T-cell (primary cell): ENCODE results near the gene F3. TPM values are rescaled to one million over a fixed set of nuclear protein-coding genes. Genes with fewer than 3 reads are reported as not detected.

Source experiments
- ATAC-seq, 4 experiments: fragments of 200-7000 bp in 3 of 4; fragments of 150-1000 bp in 1 of 4; cut with Tn5 transposase; replicated peaks in 1 of 4; 1 replicate in 3 of 4; 2 replicates in 1 of 4; pipeline ENCODE4 v1.10.0; 2021; ENCODE audit warnings: moderate library complexity in 3 of 4, mild to moderate bottlenecking in 2 of 4, moderate number of reproducible peaks in 1 of 4
- CTCF ChIA-PET, 2 donors: fragments of 300-600 bp; sonication (Branson Sonifier 250); formaldehyde crosslinking; loops; one replicate each; lab custom pipeline; 2022; ENCODE audit warnings: antibody characterized with exemption in 2 of 2; lab: Charles Lee
- POLR2A ChIA-PET, 2 donors: fragments of 300-600 bp; sonication (Branson Sonifier 250); formaldehyde crosslinking; loops; one replicate each; lab custom pipeline; 2022; ENCODE audit warnings: antibody characterized with exemption in 2 of 2; lab: Charles Lee
- DNase-seq, 35 experiments: peaks; one replicate each; pipeline versions ENCODE4 v3.0.0 to v3.0.0-alpha.2; 2013 to 2023
- H3K27ac ChIP-seq: one replicate; pipeline ENCODE4 v1.5.1; 2013; ENCODE audit warnings: low read length
- H3K27me3 ChIP-seq, 2 experiments: replicated peaks in 1 of 2; 1 replicate in 1 of 2; 2 replicates in 1 of 2; pipeline versions ENCODE4 v1.6.1 to v1.7.0; 2013; ENCODE audit warnings: low read length in 1 of 2, mixed read lengths in 1 of 2; ENCODE audit not compliant: control insufficient read depth in 2 of 2, insufficient read depth in 2 of 2; ENCODE audit errors: extremely low read depth in 1 of 2
- H3K36me3 ChIP-seq, 2 donors: 1 replicate in 1 of 2; 2 replicates in 1 of 2; pipeline versions ENCODE4 v1.6.1 to v1.7.0; 2013; ENCODE audit warnings: low read length in 1 of 2; ENCODE audit not compliant: control insufficient read depth in 2 of 2, insufficient read depth in 1 of 2; ENCODE audit errors: extremely low read depth in 1 of 2
- H3K4me1 ChIP-seq, 2 experiments: 1 replicate in 1 of 2; 2 replicates in 1 of 2; pipeline versions ENCODE4 v1.6.1 to v1.7.0; 2013; ENCODE audit warnings: low read length in 2 of 2, mixed read lengths in 1 of 2; ENCODE audit not compliant: insufficient read depth in 2 of 2, control insufficient read depth in 1 of 2; ENCODE audit errors: extremely low read depth in 1 of 2
- H3K4me3 ChIP-seq, 2 donors: 1 replicate in 1 of 2; 2 replicates in 1 of 2; pipeline versions ENCODE4 v1.5.1 to v1.7.0; 2013; ENCODE audit warnings: mild to moderate bottlenecking in 2 of 2, low read length in 1 of 2, moderate library complexity in 1 of 2; ENCODE audit not compliant: control insufficient read depth in 1 of 2; ENCODE audit errors: extremely low read depth in 1 of 2
- H3K9me3 ChIP-seq: 2 replicates; pipeline ENCODE4 v1.7.0; 2013
- H3K27ac Mint-ChIP-seq, 2 donors: one replicate each; pipeline ENCODE4 v1.8.0; 2020 to 2021; ENCODE audit warnings: mild to moderate bottlenecking in 2 of 2, mixed read lengths in 2 of 2
- H3K27me3 Mint-ChIP-seq, 2 donors: one replicate each; pipeline ENCODE4 v1.8.0; 2021 to 2022; ENCODE audit warnings: mixed read lengths in 2 of 2
- H3K36me3 Mint-ChIP-seq: one replicate; pipeline ENCODE4 v1.8.0; 2021; ENCODE audit warnings: mixed read lengths
- H3K4me1 Mint-ChIP-seq, 3 donors: one replicate each; pipeline ENCODE4 v1.8.0; 2020 to 2022; ENCODE audit warnings: mixed read lengths in 3 of 3, mild to moderate bottlenecking in 1 of 3
- H3K4me3 Mint-ChIP-seq, 3 donors: one replicate each; pipeline ENCODE4 v1.8.0; 2020 to 2022; ENCODE audit warnings: mild to moderate bottlenecking in 3 of 3, mixed read lengths in 3 of 3, moderate library complexity in 3 of 3
- H3K9me3 Mint-ChIP-seq, 3 donors: one replicate each; pipeline ENCODE4 v1.8.0; 2020 to 2022; ENCODE audit warnings: mixed read lengths in 3 of 3
- WGBS: methylation state at CpG from one replicate; pipeline ENCODE4 v1.1.5; 2013; ENCODE audit warnings: missing lambda C conversion rate; ENCODE audit not compliant: insufficient coverage; 5-methylcytosine and 5-hydroxymethylcytosine counted together
- total RNA-seq, 35 experiments: library from RNA in 6 of 35; stranded (reverse) in 6 of 35; fragments of 120-200 nt in 1 of 35; gene quantifications; one replicate each; pipeline versions ENCODE4 v1.2.1 to v1.2.4 and lab custom pipeline; 2013 to 2026

Gene F3
- total RNA-seq, 5 donors from 2014 or later (not counting 1 experiment from before 2014, with no cell fraction given) = 0.29 to 1.0 (median 0.66) TPM; not detected in 2

- 90% methylated on average over 4 of the region's 5 CpGs for WGBS
- CTCF ChIA-PET = no interaction called here
- DNase-seq = no peak
Measured at GRCh38 chr1:94535095-94535494, 6.5 kb downstream of the F3 start.

GRCh38 chr1:94532077-94532476, 9.5 kb downstream of the F3 start:
- no peak for DNase-seq
- Histone ChIP-seq H3K4me3 (no peak overlapping the region), H3K9me3 (no peaks in the 10 kb centered on the region), H3K4me1 (no peaks in the 10 kb centered on the region), H3K27me3 (peaks cover 0 to 5% of the 10 kb centered on the region in 2 experiments), H3K27ac (no peak overlapping the region), H3K36me3 (no peaks in the 10 kb centered on the region)
- Mint-ChIP-seq H3K36me3 (no peaks in the 10 kb centered on the region), H3K4me1 (no peaks in the 10 kb centered on the region), H3K27ac (no peak overlapping the region), H3K9me3 (no peaks in the 10 kb centered on the region), H3K4me3 (no peak overlapping the region), H3K27me3 (peaks cover 6 to 25% of the 10 kb centered on the region in 2 donors)
- ChIA-PET CTCF (no interaction called here), POLR2A (no interaction called here)
- WGBS = no CpG with 5 or more reads among the region's 3 CpGs
- no peak for ATAC-seq

More at GRCh38 chr1:94535095-94535494, 6.5 kb downstream of the F3 start:
- no peak overlapping the region for H3K4me3 ChIP-seq
- no peak overlapping the region for H3K27ac Mint-ChIP-seq
- no peaks in the 10 kb centered on the region for H3K4me1 Mint-ChIP-seq
- H3K27me3 ChIP-seq = peaks cover 0 to 18% of the 10 kb centered on the region in 2 experiments
- peaks cover 28 to 41% of the 10 kb centered on the region in 2 donors for H3K27me3 Mint-ChIP-seq
- no peaks in the 10 kb centered on the region for H3K4me1 ChIP-seq
- no peaks in the 10 kb centered on the region for H3K36me3 ChIP-seq
- H3K27ac ChIP-seq = no peak overlapping the region
- no peaks in the 10 kb centered on the region for H3K9me3 Mint-ChIP-seq
- no peak for ATAC-seq
- no peak overlapping the region for H3K4me3 Mint-ChIP-seq
- no peaks in the 10 kb centered on the region for H3K36me3 Mint-ChIP-seq
- POLR2A ChIA-PET = no interaction called here
- H3K9me3 ChIP-seq = no peaks in the 10 kb centered on the region

- H3K4me1 Mint-ChIP-seq = no peaks in the 10 kb centered on the region
- no peak overlapping the region for H3K27ac Mint-ChIP-seq
- Histone ChIP-seq H3K4me3 (no peak overlapping the region), H3K4me1 (no peaks in the 10 kb centered on the region), H3K27ac (no peak overlapping the region), H3K27me3 (peaks cover 0 to 5% of the 10 kb centered on the region in 2 experiments), H3K36me3 (no peaks in the 10 kb centered on the region), H3K9me3 (no peaks in the 10 kb centered on the region)
- ChIA-PET CTCF (no interaction called here), POLR2A (no interaction called here)
- no peak overlapping the region for H3K4me3 Mint-ChIP-seq
- peaks cover 3 to 21% of the 10 kb centered on the region in 2 donors for H3K27me3 Mint-ChIP-seq
- H3K36me3 Mint-ChIP-seq = no peaks in the 10 kb centered on the region
- H3K9me3 Mint-ChIP-seq = peaks cover 0 to under 1% (median 0%) of the 10 kb centered on the region in 3 donors
- 63% methylated on average over 1 of the region's 6 CpGs for WGBS
- DNase-seq (no peak), ATAC-seq (no peak)
Measured at GRCh38 chr1:94531664-94532063, 9.9 kb downstream of the F3 start.

GRCh38 chr1:94530373-94530878, 11.1 kb downstream of the F3 start:
- no peaks in the 10 kb centered on the region for H3K4me1 ChIP-seq
- H3K27ac Mint-ChIP-seq = no peak overlapping the region
- H3K9me3 ChIP-seq = no peaks in the 10 kb centered on the region
- no peaks in the 10 kb centered on the region for H3K4me1 Mint-ChIP-seq
- H3K27me3 Mint-ChIP-seq = peaks cover 3 to 14% of the 10 kb centered on the region in 2 donors
- ChIA-PET POLR2A (no interaction called here), CTCF (no interaction called here)
- no peak overlapping the region for H3K4me3 ChIP-seq
- H3K36me3 ChIP-seq = no peaks in the 10 kb centered on the region
- H3K27ac ChIP-seq = no peak overlapping the region
- DNase-seq (no peak), ATAC-seq (no peak)
- WGBS = 92% methylated on average over 2 of the region's 4 CpGs
- no peak overlapping the region for H3K4me3 Mint-ChIP-seq
- H3K36me3 Mint-ChIP-seq = no peaks in the 10 kb centered on the region
- H3K27me3 ChIP-seq = peaks cover 0 to 2% of the 10 kb centered on the region in 2 experiments
- H3K9me3 Mint-ChIP-seq = peaks cover 0 to 3% (median 0%) of the 10 kb centered on the region in 3 donors

GRCh38 chr1:94529416-94529815, 12.1 kb downstream of the F3 start:
- no peak overlapping the region for H3K4me3 ChIP-seq
- no peak for DNase-seq
- H3K36me3 ChIP-seq = no peaks in the 10 kb centered on the region
- no CpG with 5 or more reads among the region's 2 CpGs for WGBS
- ChIA-PET CTCF (interaction anchor here in 1 of 2 donors (0.6 kb wide), 1 partner anchor 47 kb away, joined by 4 read pairs; no protein-coding TSS in a partner anchor), POLR2A (no interaction called here)
- peaks cover 3 to 6% of the 10 kb centered on the region in 2 donors for H3K27me3 Mint-ChIP-seq
- no peak for ATAC-seq
- no peaks in the 10 kb centered on the region for H3K4me1 Mint-ChIP-seq
- no peaks in the 10 kb centered on the region for H3K9me3 ChIP-seq
- peaks cover 0 to 7% (median 0%) of the 10 kb centered on the region in 3 donors for H3K9me3 Mint-ChIP-seq
- H3K36me3 Mint-ChIP-seq = no peaks in the 10 kb centered on the region
- no peak overlapping the region for H3K27ac Mint-ChIP-seq
- H3K4me1 ChIP-seq = no peaks in the 10 kb centered on the region
- no peak overlapping the region for H3K4me3 Mint-ChIP-seq
- no peaks in the 10 kb centered on the region for H3K27me3 ChIP-seq
- no peak overlapping the region for H3K27ac ChIP-seq

- Mint-ChIP-seq H3K4me3 (no peak overlapping the region), H3K4me1 (no peaks in the 10 kb centered on the region), H3K27me3 (peaks cover 3 to 6% of the 10 kb centered on the region in 2 donors), H3K27ac (no peak overlapping the region), H3K36me3 (no peaks in the 10 kb centered on the region), H3K9me3 (peaks cover 0 to 7% (median 0%) of the 10 kb centered on the region in 3 donors)
- Histone ChIP-seq H3K4me3 (no peak overlapping the region), H3K9me3 (no peaks in the 10 kb centered on the region), H3K4me1 (no peaks in the 10 kb centered on the region), H3K36me3 (no peaks in the 10 kb centered on the region), H3K27me3 (no peaks in the 10 kb centered on the region), H3K27ac (no peak overlapping the region)
- DNase-seq = no peak
- no peak for ATAC-seq
- ChIA-PET POLR2A (no interaction called here), CTCF (no interaction called here)
- WGBS = no CpG with 5 or more reads among the region's 5 CpGs
Measured at GRCh38 chr1:94528826-94529225, 12.7 kb downstream of the F3 start.
